NCI-H1417 (cell line): ENCODE data around the gene PLG.
"Not testable (repeated sequence)": the region's sequence is repeated elsewhere in the genome, so short reads cannot be mapped to it uniquely, and the experiment has no call there.

Experiments used
- DNase-seq, 3 experiments: peaks; one replicate each; lab custom pipeline; 2025; lab: John Stamatoyannopoulos, UW

PLG gene

GRCh38 chr6:160704688-160705087 is 2.6 kb downstream of the PLG start:
- not testable (repeated sequence) for DNase-seq

GRCh38 chr6:160708993-160709392 is 6.9 kb downstream of the PLG start:
- not testable (repeated sequence) for DNase-seq

GRCh38 chr6:160714731-160715316 is 12.8 kb downstream of the PLG start:
- DNase-seq: no peak

GRCh38 chr6:160730911-160731310 is 28.9 kb downstream of the PLG start:
- DNase-seq: no peak

- peak; percentile 6 to 77 (median 56) for DNase-seq
Measured at GRCh38 chr6:160733050-160733646, 31.1 kb downstream of the PLG start.

- DNase-seq: no peak
Measured at GRCh38 chr6:160734627-160735026, 32.6 kb downstream of the PLG start.

- no peak for DNase-seq
Measured at GRCh38 chr6:160735523-160735922, 33.5 kb downstream of the PLG start.

- DNase-seq: no peak
Measured at GRCh38 chr6:160737934-160738333, 35.9 kb downstream of the PLG start.

- no peak for DNase-seq
Measured at GRCh38 chr6:160739955-160740354, 37.9 kb downstream of the PLG start.

GRCh38 chr6:160741012-160741411 is 39.0 kb downstream of the PLG start:
- not testable (repeated sequence) for DNase-seq

GRCh38 chr6:160742090-160742489 is 40.0 kb downstream of the PLG start:
- no peak for DNase-seq

GRCh38 chr6:160750276-160750689 is 48.2 kb downstream of the PLG start:
- DNase-seq: peak in 2 of 3 experiments; percentile 11 to 56

- DNase-seq: not testable (repeated sequence)
Measured at GRCh38 chr6:160753211-160753610, 51.2 kb downstream of the PLG start.

- DNase-seq: no peak
Measured at GRCh38 chr6:160755165-160755564, 53.1 kb downstream of the PLG start.

- DNase-seq: no peak
Measured at GRCh38 chr6:160756021-160756420, 54.0 kb downstream of the PLG start.

GRCh38 chr6:160756871-160757270 is 54.8 kb downstream of the PLG start:
- DNase-seq: no peak

GRCh38 chr6:160764847-160765246 is 62.8 kb downstream of the PLG start:
- no peak for DNase-seq

GRCh38 chr6:160765412-160765811 is 63.4 kb downstream of the PLG start:
- DNase-seq: no peak

- DNase-seq: peak in 1 of 3 experiments; percentile 54
Measured at GRCh38 chr6:160766657-160766988, 64.6 kb downstream of the PLG start.

- peak in 2 of 3 experiments; percentile 86 to 87 for DNase-seq
Measured at GRCh38 chr6:160766989-160767646, 65.1 kb downstream of the PLG start.

GRCh38 chr6:160767647-160768019 is 65.6 kb downstream of the PLG start:
- no peak for DNase-seq

- DNase-seq: no peak
Measured at GRCh38 chr6:160768101-160768500, 66.1 kb downstream of the PLG start.

GRCh38 chr6:160774399-160774798 is 72.4 kb downstream of the PLG start:
- no peak for DNase-seq
